OCI-LY3 (cell line): ENCODE measurements around the gene PHAF1.

Source experiments
- H2AFZ ChIP-seq: fragments of 200-600, 300-600 bp; shearing (Covaris generic); 2 replicates; pipeline ENCODE4 v1.6.0; 2014; ENCODE audit warnings: antibody characterized with exemption, low read depth, low read length
- H3K27ac ChIP-seq: fragments of 200-600, 300-600 bp; sonication (generic); 2 replicates; pipeline ENCODE4 v1.5.1; 2014; ENCODE audit warnings: mild to moderate bottlenecking, low read length, moderate library complexity, mixed read lengths
- H3K27me3 ChIP-seq: fragments of 200-600, 300-600 bp; sonication (generic); 2 replicates; pipeline ENCODE4 v1.6.1; 2014; ENCODE audit warnings: low read depth, low read length, mixed read lengths
- H3K36me3 ChIP-seq: fragments of 200-600, 300-600 bp; sonication (generic); replicated peaks from 2 replicates; pipeline ENCODE3; 2014; ENCODE audit warnings: low read depth, low read length, mixed read lengths
- H3K4me1 ChIP-seq: fragments of 300-600, 200-600 bp; sonication (generic); 2 replicates; pipeline ENCODE4 v1.6.1; 2014; ENCODE audit warnings: low read length, mixed read lengths
- H3K4me2 ChIP-seq: fragments of 200-600, 300-600 bp; sonication (generic); 2 replicates; pipeline ENCODE4 v1.6.1; 2014; ENCODE audit warnings: low read length, mixed read lengths
- H3K4me3 ChIP-seq: fragments of 300-600, 200-600 bp; sonication (generic); 2 replicates; pipeline ENCODE4 v1.5.1; 2014; ENCODE audit warnings: antibody characterized with exemption, mild to moderate bottlenecking, low read length, moderate library complexity
- H3K79me2 ChIP-seq: fragments of 300-600, 200-600 bp; shearing (Covaris generic); 2 replicates; pipeline ENCODE4 v1.6.1; 2014; ENCODE audit warnings: mild to moderate bottlenecking, low read length, mixed read lengths
- H3K9ac ChIP-seq: fragments of 300-600, 200-600 bp; shearing (Covaris generic); 2 replicates; pipeline ENCODE4 v1.6.0; 2014; ENCODE audit warnings: mild to moderate bottlenecking, low read length, moderate library complexity
- H3K9me3 ChIP-seq: fragments of 200-600, 300-600 bp; shearing (Covaris generic); 2 replicates; pipeline ENCODE4 v1.6.1; 2014; ENCODE audit warnings: low read length, mixed read lengths; ENCODE audit not compliant: insufficient read depth
- H4K20me1 ChIP-seq: fragments of 200-600, 300-600 bp; sonication (generic); 2 replicates; pipeline ENCODE4 v1.6.1; 2016; ENCODE audit warnings: low read length, mixed read lengths; ENCODE audit not compliant: insufficient read depth
- EZH2phosphoT487 ChIP-seq: fragments of 200-600 bp; shearing (Covaris generic); IDR thresholded peaks from 2 replicates; pipeline ENCODE4 v1.6.1; 2018; ENCODE audit warnings: antibody characterized with exemption, mixed run types, low read depth
- TF ChIP-seq, protein P1 (sequence below): fragments of 200-600, 300-600 bp; sonication (generic); IDR thresholded peaks from 2 replicates; pipeline ENCODE4 v1.5.1; 2014; ENCODE audit warnings: antibody characterized with exemption, low read length, low read depth

PHAF1 gene

GRCh38 chr16:67075331-67075730 is 34.4 kb upstream of the PHAF1 start:
- Histone ChIP-seq H4K20me1 (peaks cover 3% of the 10 kb centered on the region; the same call in 1 of the 2 replicates), H3K36me3 (peaks cover 39% of the 10 kb centered on the region)

GRCh38 chr16:67077871-67078270 is 31.9 kb upstream of the PHAF1 start:
- TF ChIP-seq EZH2phosphoT487: no peak
- TF ChIP-seq, protein P1, sequence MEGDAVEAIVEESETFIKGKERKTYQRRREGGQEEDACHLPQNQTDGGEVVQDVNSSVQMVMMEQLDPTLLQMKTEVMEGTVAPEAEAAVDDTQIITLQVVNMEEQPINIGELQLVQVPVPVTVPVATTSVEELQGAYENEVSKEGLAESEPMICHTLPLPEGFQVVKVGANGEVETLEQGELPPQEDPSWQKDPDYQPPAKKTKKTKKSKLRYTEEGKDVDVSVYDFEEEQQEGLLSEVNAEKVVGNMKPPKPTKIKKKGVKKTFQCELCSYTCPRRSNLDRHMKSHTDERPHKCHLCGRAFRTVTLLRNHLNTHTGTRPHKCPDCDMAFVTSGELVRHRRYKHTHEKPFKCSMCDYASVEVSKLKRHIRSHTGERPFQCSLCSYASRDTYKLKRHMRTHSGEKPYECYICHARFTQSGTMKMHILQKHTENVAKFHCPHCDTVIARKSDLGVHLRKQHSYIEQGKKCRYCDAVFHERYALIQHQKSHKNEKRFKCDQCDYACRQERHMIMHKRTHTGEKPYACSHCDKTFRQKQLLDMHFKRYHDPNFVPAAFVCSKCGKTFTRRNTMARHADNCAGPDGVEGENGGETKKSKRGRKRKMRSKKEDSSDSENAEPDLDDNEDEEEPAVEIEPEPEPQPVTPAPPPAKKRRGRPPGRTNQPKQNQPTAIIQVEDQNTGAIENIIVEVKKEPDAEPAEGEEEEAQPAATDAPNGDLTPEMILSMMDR: no peak
- H3K36me3 ChIP-seq: peaks cover 37% of the 10 kb centered on the region
- no peak overlapping the region for H3K4me2 ChIP-seq
- H3K79me2 ChIP-seq: peaks cover 12% of the 10 kb centered on the region
- H4K20me1 ChIP-seq: peaks cover 3% of the 10 kb centered on the region; the same call in 1 of the 2 replicates
- no peak overlapping the region for H3K27ac ChIP-seq
- no peak overlapping the region for H3K9ac ChIP-seq
- H2AFZ ChIP-seq: no peak overlapping the region
- H3K4me1 ChIP-seq: no peaks in the 10 kb centered on the region
- no peaks in the 10 kb centered on the region for H3K9me3 ChIP-seq
- H3K4me3 ChIP-seq: no peak overlapping the region
- H3K27me3 ChIP-seq: no peaks in the 10 kb centered on the region

More at GRCh38 chr16:67075331-67075730, 34.4 kb upstream of the PHAF1 start:
- H2AFZ ChIP-seq: no peak overlapping the region
- no peaks in the 10 kb centered on the region for H3K27me3 ChIP-seq
- H3K9ac ChIP-seq: no peak overlapping the region
- no peaks in the 10 kb centered on the region for H3K9me3 ChIP-seq
- TF ChIP-seq EZH2phosphoT487: no peak
- TF ChIP-seq, protein P1: no peak
- H3K27ac ChIP-seq: no peak overlapping the region
- no peak overlapping the region for H3K4me3 ChIP-seq
- no peak overlapping the region for H3K4me2 ChIP-seq
- peaks cover 16% of the 10 kb centered on the region for H3K79me2 ChIP-seq
- H3K4me1 ChIP-seq: no peaks in the 10 kb centered on the region

DNA sequence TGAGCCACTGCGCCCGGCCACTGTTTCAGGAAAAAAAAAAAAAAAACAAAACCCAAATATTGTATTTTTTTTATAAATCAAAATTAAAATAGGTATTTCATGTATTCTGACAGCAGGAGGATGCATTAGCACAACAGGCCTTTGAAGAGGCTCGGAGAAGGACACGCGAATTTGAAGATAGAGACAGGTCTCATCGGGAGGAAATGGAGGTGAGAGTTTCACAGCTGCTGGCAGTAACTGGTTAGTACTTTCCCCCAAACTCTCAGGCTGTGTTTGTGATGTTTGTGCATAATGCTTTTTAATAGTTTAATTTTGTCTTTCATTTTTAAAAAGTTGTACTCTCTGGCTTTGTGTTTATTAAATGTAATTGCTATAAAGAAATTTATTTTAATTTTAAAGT is 27.6 kb upstream of the PHAF1 start:
- Histone ChIP-seq H4K20me1 (peaks cover 3% of the 10 kb centered on the region; the same call in 1 of the 2 replicates), H3K9ac (no peak overlapping the region), H3K9me3 (no peaks in the 10 kb centered on the region), H3K4me2 (no peak overlapping the region), H3K79me2 (peaks cover 12% of the 10 kb centered on the region), H3K27me3 (no peaks in the 10 kb centered on the region), H2AFZ (no peak overlapping the region), H3K4me3 (no peak overlapping the region), H3K36me3 (peaks cover 28% of the 10 kb centered on the region), H3K4me1 (peaks cover 3% of the 10 kb centered on the region; the same call in 1 of the 2 replicates), H3K27ac (no peak overlapping the region)
- no peak for TF ChIP-seq EZH2phosphoT487
- TF ChIP-seq, protein P1: no peak

- Histone ChIP-seq H3K4me3 (no peak overlapping the region), H3K27me3 (no peaks in the 10 kb centered on the region), H3K9ac (no peak overlapping the region), H3K9me3 (no peaks in the 10 kb centered on the region), H2AFZ (no peak overlapping the region), H3K36me3 (peaks cover 24% of the 10 kb centered on the region), H3K79me2 (peaks cover 12% of the 10 kb centered on the region), H3K4me1 (peaks cover 4% of the 10 kb centered on the region; the same call in 1 of the 2 replicates), H3K4me2 (no peak overlapping the region), H3K27ac (no peak overlapping the region), H4K20me1 (peaks cover 3% of the 10 kb centered on the region; the same call in 1 of the 2 replicates)
- no peak for TF ChIP-seq EZH2phosphoT487
- TF ChIP-seq, protein P1: no peak
These were observed 26.9 kb upstream of the PHAF1 start for GRCh38 chr16:67082891-67083290.
